ENCODE measurements around the gene CRYGN.

- TF ChIP-seq CTCF (IDR thresholded peaks at IDR 0.05), result no peak
- no peak for TF ChIP-seq POLR2A (IDR thresholded peaks at IDR 0.05)
Measured at GRCh38 chr7:151460474-151460855, 20.5 kb upstream of the CRYGN start.
